Skin of body (tissue), 2 donors: ENCODE measurements around the gene CHN2. TPM values are rescaled to one million over a fixed set of nuclear protein-coding genes. Genes with fewer than 3 reads are reported as not detected.

Experiments used
- DNase-seq: peaks from one replicate; lab custom pipeline; 2025; lab: John Stamatoyannopoulos, UW
- total RNA-seq: library from RNA; depleted of rRNA; stranded (reverse); fragments of >200 nt; gene quantifications from one replicate; pipeline ENCODE4 v1.2.3, GENCODE V29; 2014

CHN2 gene
- total RNA-seq, 1 donor from 2014 or later, result 9.1 TPM

- DNase-seq, result no peak
Observed at GRCh38 chr7:29394321-29394720, 199.7 kb downstream of the CHN2 start.

GRCh38 chr7:29396563-29396962 is 202.0 kb downstream of the CHN2 start:
- DNase-seq, result no peak

- no peak for DNase-seq
Observed at GRCh38 chr7:29397398-29397797, 202.8 kb downstream of the CHN2 start.

- DNase-seq, result no peak
Observed at GRCh38 chr7:29398011-29398410, 203.4 kb downstream of the CHN2 start.

- no peak for DNase-seq
Observed at GRCh38 chr7:29400437-29400836, 205.9 kb downstream of the CHN2 start.

GRCh38 chr7:29401769-29402168 is 207.2 kb downstream of the CHN2 start:
- no peak for DNase-seq

GRCh38 chr7:29405891-29406290 is 211.3 kb downstream of the CHN2 start:
- no peak for DNase-seq

GRCh38 chr7:29406366-29406765 is 211.8 kb downstream of the CHN2 start:
- DNase-seq, result no peak

GRCh38 chr7:29408841-29409243 is 214.3 kb downstream of the CHN2 start:
- peak; percentile 88 for DNase-seq

- no peak for DNase-seq
Observed at GRCh38 chr7:29410996-29411395, 216.4 kb downstream of the CHN2 start.

GRCh38 chr7:29412912-29413311 is 218.3 kb downstream of the CHN2 start:
- no peak for DNase-seq

GRCh38 chr7:29413626-29414136 is 219.1 kb downstream of the CHN2 start:
- DNase-seq, result no peak

GRCh38 chr7:29414216-29414615 is 219.6 kb downstream of the CHN2 start:
- DNase-seq, result no peak

- DNase-seq, result no peak
Observed at GRCh38 chr7:29415215-29415614, 220.6 kb downstream of the CHN2 start.

GRCh38 chr7:29416276-29416937 is 221.8 kb downstream of the CHN2 start:
- DNase-seq, result no peak

GRCh38 chr7:29416938-29417305 is 222.3 kb downstream of the CHN2 start:
- DNase-seq, result no peak

GRCh38 chr7:29418056-29418455 is 223.5 kb downstream of the CHN2 start:
- DNase-seq, result no peak

GRCh38 chr7:29418651-29419050 is 224.1 kb downstream of the CHN2 start:
- no peak for DNase-seq

GRCh38 chr7:29420011-29420410 is 225.4 kb downstream of the CHN2 start:
- no peak for DNase-seq

GRCh38 chr7:29421010-29421956 is 226.7 kb downstream of the CHN2 start:
- no peak for DNase-seq

- no peak for DNase-seq
Observed at GRCh38 chr7:29422829-29423228, 228.3 kb downstream of the CHN2 start.

- peak; percentile 74 for DNase-seq
Observed at GRCh38 chr7:29424295-29424983, 229.9 kb downstream of the CHN2 start.
